HepG2 (cell line): ENCODE measurements around the gene STX7.

Experiments used
- CEBPB ChIP-seq: IDR thresholded peaks from 2 replicates; pipeline ENCODE4 v1.6.1; 2011; ENCODE audit warnings: low read depth, low read length, improper control_type of control experiment, borderline replicate concordance
- TF ChIP-seq, protein P1 (sequence below): IDR thresholded peaks from 2 replicates; pipeline ENCODE4 v1.6.1; 2018; ENCODE audit warnings: missing genetic modification reagents

GRCh38 chr6:132459605-132459952, 53.3 kb downstream of the STX7 start:
- TF ChIP-seq, protein P1, sequence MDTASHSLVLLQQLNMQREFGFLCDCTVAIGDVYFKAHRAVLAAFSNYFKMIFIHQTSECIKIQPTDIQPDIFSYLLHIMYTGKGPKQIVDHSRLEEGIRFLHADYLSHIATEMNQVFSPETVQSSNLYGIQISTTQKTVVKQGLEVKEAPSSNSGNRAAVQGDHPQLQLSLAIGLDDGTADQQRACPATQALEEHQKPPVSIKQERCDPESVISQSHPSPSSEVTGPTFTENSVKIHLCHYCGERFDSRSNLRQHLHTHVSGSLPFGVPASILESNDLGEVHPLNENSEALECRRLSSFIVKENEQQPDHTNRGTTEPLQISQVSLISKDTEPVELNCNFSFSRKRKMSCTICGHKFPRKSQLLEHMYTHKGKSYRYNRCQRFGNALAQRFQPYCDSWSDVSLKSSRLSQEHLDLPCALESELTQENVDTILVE (CRISPR knock-in tag), result no peak
- no peak for TF ChIP-seq CEBPB
